Measurements from ENCODE around the gene RIC3. TPM values are rescaled to one million over a fixed set of nuclear protein-coding genes. Genes with fewer than 3 reads are reported as not detected.

RIC3 gene
- total RNA-seq, 1 experiment from 2014 or later: 23.7 TPM

- no peak overlapping the region for H3K23ac ChIP-seq (ENCODE audit: insufficient read length, low read depth, low read length)
- Mint-ChIP-seq H3K27ac (no peak overlapping the region), H3K9me3 (no peaks in the 10 kb centered on the region), H3K36me3 (ENCODE audit: insufficient read depth in 1 of 3, low read depth in 3 of 3) (no peaks in the 10 kb centered on the region; a peak in 1 of 7 replicates), H3K4me1 (peaks cover 53% of the 10 kb centered on the region in 2 experiments), H3K27me3 (ENCODE audit: low read depth) (peaks cover 54% of the 10 kb centered on the region), H3K4me3 (peak overlapping the region; percentile 64 to 84)
- H3K4me2 ChIP-seq (ENCODE audit: insufficient read depth, insufficient read length, low read length): peak overlapping the region; percentile 68
- no peak for DNase-seq
- no peak overlapping the region for H3K27ac ChIP-seq (ENCODE audit: insufficient read length, low read depth, low read length)
- H3K23me2 ChIP-seq (ENCODE audit: insufficient read length, low read depth, low read length, poor library complexity, severe bottlenecking): peaks cover 6% of the 10 kb centered on the region
- H3K4ac ChIP-seq (ENCODE audit: low read depth, low read length): no peak overlapping the region
- H2AK5ac ChIP-seq (ENCODE audit: insufficient read length, low read length): no peak overlapping the region
- H3K14ac ChIP-seq (ENCODE audit: insufficient read depth, low read length): peak overlapping the region; percentile 74
- H3T11ph ChIP-seq (ENCODE audit: low read length): no peak overlapping the region
- peak overlapping the region; percentile 59 for H3K18ac ChIP-seq (ENCODE audit: insufficient read length, low read depth, low read length)
- peaks cover 2% of the 10 kb centered on the region; the same call in 1 of the 2 replicates for H3K27me3 ChIP-seq (ENCODE audit: insufficient read depth, low read length)
- H3K79me2 ChIP-seq (ENCODE audit: insufficient read depth, low read length): no peaks in the 10 kb centered on the region
- no peak overlapping the region for H2AFZ ChIP-seq (ENCODE audit: low read length)
- no peak for TF ChIP-seq CTCF (conservative IDR thresholded peaks at IDR 0.05)
- no peak overlapping the region for H2BK20ac ChIP-seq (ENCODE audit: low read depth, low read length, poor library complexity, severe bottlenecking)
- H2BK15ac ChIP-seq (ENCODE audit: low read depth, low read length): no peak overlapping the region
- no peak overlapping the region for H4K8ac ChIP-seq (replicated peaks; ENCODE audit: insufficient read length, low read depth, low read length)
- no peaks in the 10 kb centered on the region for H3K79me1 ChIP-seq (ENCODE audit: insufficient read depth, low read depth, low read length, poor library complexity, severe bottlenecking)
- H3K56ac ChIP-seq (ENCODE audit: insufficient read length, low read depth, low read length): no peak overlapping the region
- no peak overlapping the region for H2BK5ac ChIP-seq (ENCODE audit: insufficient read length, low read length)
- H3K9me3 ChIP-seq (ENCODE audit: control insufficient read depth, low read depth, low read length): no peaks in the 10 kb centered on the region
- no peak overlapping the region for H4K5ac ChIP-seq (ENCODE audit: insufficient read length, low read depth, low read length)
- H4K20me1 ChIP-seq (ENCODE audit: control insufficient read depth, insufficient read depth, insufficient read length): no peaks in the 10 kb centered on the region
- WGBS (ENCODE audit: extremely low coverage, insufficient read length, low lambda C conversion rate): no CpG with 5 or more reads among the region's 24 CpGs
- H4K91ac ChIP-seq (ENCODE audit: insufficient read length, low read depth, low read length): no peak overlapping the region
- no peak overlapping the region for H2BK120ac ChIP-seq (ENCODE audit: low read depth, low read length, poor library complexity, severe bottlenecking)
- H2BK12ac ChIP-seq (ENCODE audit: insufficient read length, low read depth, low read length): no peak overlapping the region
- H3K4me1 ChIP-seq (ENCODE audit: insufficient read depth, low read length): peaks cover 10% of the 10 kb centered on the region; the same call in 1 of the 2 replicates
- H3K9ac ChIP-seq (ENCODE audit: extremely low read depth, insufficient read length, low read length): no peak overlapping the region
These were observed 87.1 kb downstream of the RIC3 start for GRCh38 chr11:8081591-8082250.

All from H9 (cell line).